Ramos (cell line): ENCODE data around the gene CPNE2.
"Not testable (repeated sequence)": the region's sequence is repeated elsewhere in the genome, so short reads cannot be mapped to it uniquely, and the experiment has no call there.

Source experiments
- in situ Hi-C: fragments of 300-500 bp; cut with MboI; formaldehyde crosslinking; loops from one replicate; pipeline ENCODE4 v1.14.3; 2022; ENCODE audit warnings: low sequenced_read_pairs; ENCODE audit not compliant: unreplicated experiment

The CPNE2 gene

GRCh38 chr16:57186872-57187854 lies 94.8 kb downstream of the CPNE2 start:
- in situ Hi-C loops = no loop called here

GRCh38 chr16:57187902-57188710 lies 95.7 kb downstream of the CPNE2 start:
- in situ Hi-C loops = not testable (repeated sequence)

- in situ Hi-C loops = no loop called here
Observed at GRCh38 chr16:57188711-57189002, 96.3 kb downstream of the CPNE2 start.

- in situ Hi-C loops = not testable (repeated sequence)
Observed at GRCh38 chr16:57189527-57189926, 97.1 kb downstream of the CPNE2 start.

- in situ Hi-C loops = no loop called here
Observed at GRCh38 chr16:57190136-57190535, 97.8 kb downstream of the CPNE2 start.

GRCh38 chr16:57191056-57191571 lies 98.7 kb downstream of the CPNE2 start:
- in situ Hi-C loops = no loop called here

- in situ Hi-C loops = no loop called here
Observed at GRCh38 chr16:57192146-57192545, 99.8 kb downstream of the CPNE2 start.

GRCh38 chr16:57192720-57193486 lies 100.5 kb downstream of the CPNE2 start:
- in situ Hi-C loops = no loop called here

- in situ Hi-C loops = no loop called here
Observed at GRCh38 chr16:57194512-57194911, 102.1 kb downstream of the CPNE2 start.

GRCh38 chr16:57196286-57196685 lies 103.9 kb downstream of the CPNE2 start:
- in situ Hi-C loops = no loop called here

GRCh38 chr16:57196753-57197152 lies 104.4 kb downstream of the CPNE2 start:
- in situ Hi-C loops = no loop called here
